ENCODE results near the gene GALNT1.

GALNT1 gene

DNA sequence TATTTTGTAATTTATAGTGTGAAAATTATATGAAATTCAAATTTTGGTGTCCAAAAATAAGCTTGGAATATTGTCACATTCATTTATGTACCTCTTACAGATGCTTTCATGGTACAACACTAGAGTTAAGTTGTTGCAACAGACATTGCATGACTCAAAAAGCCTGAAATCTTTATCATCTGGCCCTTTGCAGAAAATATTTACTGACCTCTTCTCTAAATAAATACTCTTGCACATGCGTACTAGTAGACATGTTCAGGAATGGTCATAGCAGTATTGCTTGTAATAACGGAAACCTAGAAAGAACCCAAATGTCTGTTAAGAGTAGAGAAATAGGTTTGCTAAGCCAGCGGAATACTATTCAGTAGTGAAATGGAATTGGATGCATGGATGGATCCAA lies 60.4 kb downstream of the GALNT1 start:
- Histone ChIP-seq H3K27ac (ENCODE audit: low read depth, low read length) (no peak overlapping the region), H3K27me3 (ENCODE audit: low read length) (no peaks in the 10 kb centered on the region), H3K4me2 (ENCODE audit: low read depth, low read length, poor library complexity, severe bottlenecking) (no peak overlapping the region), H3K9me3 (ENCODE audit: insufficient read depth, low read length) (0 out of 2 replicates have a peak, but pooled peaks cover 6% of the 10 kb centered on the region), H3K4me3 (ENCODE audit: insufficient read depth, low read length, poor library complexity, severe bottlenecking) (no peak overlapping the region), H3K36me3 (ENCODE audit: low read length) (no peaks in the 10 kb centered on the region), H3K9me2 (replicated peaks; ENCODE audit: insufficient read depth, low read length) (0 out of 2 replicates have a peak, but pooled peaks cover 3% of the 10 kb centered on the region), H2AFZ (ENCODE audit: low read depth, low read length, severe bottlenecking) (no peak overlapping the region), H3F3A (ENCODE audit: insufficient read depth) (no peaks in the 10 kb centered on the region), H4K20me1 (ENCODE audit: low read depth, low read length) (no peaks in the 10 kb centered on the region), H3K9ac (ENCODE audit: low read length) (no peak overlapping the region), H3K79me2 (ENCODE audit: insufficient read depth, low read length) (no peaks in the 10 kb centered on the region)
- no peak for TF ChIP-seq EZH2phosphoT487 (conservative IDR thresholded peaks at IDR 0.05; ENCODE audit: low read length)
- TF ChIP-seq, protein P1, sequence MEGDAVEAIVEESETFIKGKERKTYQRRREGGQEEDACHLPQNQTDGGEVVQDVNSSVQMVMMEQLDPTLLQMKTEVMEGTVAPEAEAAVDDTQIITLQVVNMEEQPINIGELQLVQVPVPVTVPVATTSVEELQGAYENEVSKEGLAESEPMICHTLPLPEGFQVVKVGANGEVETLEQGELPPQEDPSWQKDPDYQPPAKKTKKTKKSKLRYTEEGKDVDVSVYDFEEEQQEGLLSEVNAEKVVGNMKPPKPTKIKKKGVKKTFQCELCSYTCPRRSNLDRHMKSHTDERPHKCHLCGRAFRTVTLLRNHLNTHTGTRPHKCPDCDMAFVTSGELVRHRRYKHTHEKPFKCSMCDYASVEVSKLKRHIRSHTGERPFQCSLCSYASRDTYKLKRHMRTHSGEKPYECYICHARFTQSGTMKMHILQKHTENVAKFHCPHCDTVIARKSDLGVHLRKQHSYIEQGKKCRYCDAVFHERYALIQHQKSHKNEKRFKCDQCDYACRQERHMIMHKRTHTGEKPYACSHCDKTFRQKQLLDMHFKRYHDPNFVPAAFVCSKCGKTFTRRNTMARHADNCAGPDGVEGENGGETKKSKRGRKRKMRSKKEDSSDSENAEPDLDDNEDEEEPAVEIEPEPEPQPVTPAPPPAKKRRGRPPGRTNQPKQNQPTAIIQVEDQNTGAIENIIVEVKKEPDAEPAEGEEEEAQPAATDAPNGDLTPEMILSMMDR (IDR thresholded peaks at IDR 0.05; ENCODE audit: insufficient read depth, low read length, poor library complexity, severe bottlenecking) = no peak

DNA sequence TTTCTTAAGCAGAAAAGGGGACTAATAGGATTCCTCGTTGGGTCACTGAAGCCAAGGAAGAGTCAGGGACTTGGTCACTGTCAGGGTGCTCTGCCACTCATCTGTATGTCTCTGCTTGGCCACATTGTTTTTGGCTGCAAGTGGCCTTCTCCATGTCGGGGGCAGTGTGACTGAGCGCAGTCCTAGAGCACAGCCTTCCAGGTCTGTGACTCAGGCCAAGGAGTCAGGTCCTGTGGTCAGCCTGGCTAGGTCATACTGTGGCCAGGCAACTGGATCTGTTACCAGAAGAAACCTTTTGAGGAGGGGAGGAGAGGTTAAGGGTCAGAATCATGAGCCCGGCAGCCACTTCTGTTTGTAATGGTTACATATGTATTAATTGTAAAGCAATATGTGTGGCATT lies 61.3 kb downstream of the GALNT1 start:
- Histone ChIP-seq H3K79me2 (ENCODE audit: insufficient read depth, low read length) (no peaks in the 10 kb centered on the region), H3K9ac (ENCODE audit: low read length) (no peak overlapping the region), H3F3A (ENCODE audit: insufficient read depth) (no peaks in the 10 kb centered on the region), H3K9me3 (ENCODE audit: insufficient read depth, low read length) (no peaks in the 10 kb centered on the region), H3K4me3 (ENCODE audit: insufficient read depth, low read length, poor library complexity, severe bottlenecking) (no peak overlapping the region), H3K9me2 (replicated peaks; ENCODE audit: insufficient read depth, low read length) (0 out of 2 replicates have a peak, but pooled peaks cover 3% of the 10 kb centered on the region), H3K36me3 (ENCODE audit: low read length) (no peaks in the 10 kb centered on the region), H3K27me3 (ENCODE audit: low read length) (no peaks in the 10 kb centered on the region), H2AFZ (ENCODE audit: low read depth, low read length, severe bottlenecking) (no peak overlapping the region), H3K4me2 (ENCODE audit: low read depth, low read length, poor library complexity, severe bottlenecking) (no peak overlapping the region), H4K20me1 (ENCODE audit: low read depth, low read length) (no peaks in the 10 kb centered on the region), H3K27ac (ENCODE audit: low read depth, low read length) (no peak overlapping the region)
- no peak for TF ChIP-seq EZH2phosphoT487 (conservative IDR thresholded peaks at IDR 0.05; ENCODE audit: low read length)
- TF ChIP-seq, protein P1 (IDR thresholded peaks at IDR 0.05; ENCODE audit: insufficient read depth, low read length, poor library complexity, severe bottlenecking) = no peak

DNA sequence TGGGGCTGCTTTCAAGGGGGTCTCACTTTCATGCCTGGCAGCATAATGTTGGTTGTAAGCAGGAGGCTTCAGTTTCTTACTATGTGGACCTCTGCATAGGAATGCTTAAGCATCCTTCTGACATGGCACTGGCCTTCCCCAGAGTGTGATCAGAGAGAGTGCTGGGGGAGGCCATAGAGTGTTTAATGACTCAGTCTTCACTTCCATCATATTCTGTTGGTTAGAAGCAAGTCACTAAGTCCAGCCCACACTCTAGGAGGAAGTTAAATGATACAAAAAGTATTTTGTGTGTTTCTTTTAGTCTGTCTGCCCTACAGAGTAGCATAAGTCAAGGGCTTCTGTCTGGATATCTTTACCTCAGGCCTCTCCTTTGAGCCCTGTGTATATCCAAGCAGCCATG lies 64.9 kb downstream of the GALNT1 start:
- Histone ChIP-seq H3F3A (ENCODE audit: insufficient read depth) (no peaks in the 10 kb centered on the region), H3K27me3 (ENCODE audit: low read length) (no peaks in the 10 kb centered on the region), H3K9me2 (replicated peaks; ENCODE audit: insufficient read depth, low read length) (no peaks in the 10 kb centered on the region), H3K27ac (ENCODE audit: low read depth, low read length) (no peak overlapping the region), H3K79me2 (ENCODE audit: insufficient read depth, low read length) (no peaks in the 10 kb centered on the region), H3K4me3 (ENCODE audit: insufficient read depth, low read length, poor library complexity, severe bottlenecking) (no peak overlapping the region), H3K9ac (ENCODE audit: low read length) (no peak overlapping the region), H3K36me3 (ENCODE audit: low read length) (no peaks in the 10 kb centered on the region), H3K9me3 (ENCODE audit: insufficient read depth, low read length) (no peaks in the 10 kb centered on the region), H3K4me2 (ENCODE audit: low read depth, low read length, poor library complexity, severe bottlenecking) (no peak overlapping the region), H2AFZ (ENCODE audit: low read depth, low read length, severe bottlenecking) (no peak overlapping the region), H4K20me1 (ENCODE audit: low read depth, low read length) (no peaks in the 10 kb centered on the region)
- no peak for TF ChIP-seq EZH2phosphoT487 (conservative IDR thresholded peaks at IDR 0.05; ENCODE audit: low read length)
- TF ChIP-seq, protein P1 (IDR thresholded peaks at IDR 0.05; ENCODE audit: insufficient read depth, low read length, poor library complexity, severe bottlenecking) = no peak

Measured in SU-DHL-6 (cell line).